CD4-positive, alpha-beta T cell treated with Interleukin-1 beta for 1 hour (primary cell): Measurements from ENCODE around the gene BRD9.
A peak's percentile ranks its signal among the peaks of the same experiment; 100 is the strongest.
"Not testable (repeated sequence)": the region's sequence is repeated elsewhere in the genome, so short reads cannot be mapped to it uniquely, and the experiment has no call there.

Experiments
- DNase-seq, 2 donors: peaks; one replicate each; pipeline ENCODE4 v3.0.0-alpha.2; 2020 to 2022

Gene BRD9

DNA sequence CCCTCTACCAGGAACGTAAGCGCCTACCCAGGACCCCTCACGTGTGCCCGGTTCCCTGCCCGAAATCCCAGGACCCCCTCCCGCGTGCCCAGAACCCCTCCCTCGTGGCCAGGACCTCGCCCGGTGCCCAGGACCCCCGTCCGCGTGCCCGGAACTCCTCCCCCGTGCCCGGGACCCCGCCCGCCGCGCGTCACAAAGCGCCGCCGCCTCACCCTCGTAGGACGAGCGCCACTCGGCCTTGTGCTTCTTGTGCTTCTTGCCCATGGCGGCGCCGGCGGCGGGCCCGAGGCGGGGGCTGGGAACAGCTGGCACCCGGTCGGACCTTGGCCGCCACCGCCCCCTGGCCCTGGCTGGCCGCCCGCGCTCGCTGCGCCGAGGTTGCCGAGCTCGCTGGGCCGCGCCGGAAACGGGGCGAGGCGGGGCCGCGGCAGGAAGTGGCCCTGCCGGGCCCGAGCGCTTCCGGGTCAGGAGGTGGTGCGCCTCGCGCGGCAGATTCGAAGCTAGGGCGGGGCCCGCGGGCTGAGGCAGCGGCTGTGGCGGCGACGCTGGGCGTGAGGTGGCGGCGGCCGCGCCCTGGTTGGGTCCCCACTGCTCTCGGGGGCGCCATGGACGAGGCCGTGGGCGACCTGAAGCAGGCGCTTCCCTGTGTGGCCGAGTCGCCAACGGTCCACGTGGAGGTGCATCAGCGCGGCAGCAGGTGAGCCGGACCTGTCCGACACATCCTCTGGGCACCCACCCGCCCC, at the start of gene BRD9, which contains the start of gene TRIP13:
BRD9 (minus strand) TSS at position 408 of the 743 bp plus-strand sequence; CDS start at position 264, 144 bp downstream.
TRIP13 (plus strand) TSS at position 491 of the 743 bp plus-strand sequence; CDS start at position 606, 115 bp downstream.
- peak; percentile 83 to 85 for DNase-seq

DNA sequence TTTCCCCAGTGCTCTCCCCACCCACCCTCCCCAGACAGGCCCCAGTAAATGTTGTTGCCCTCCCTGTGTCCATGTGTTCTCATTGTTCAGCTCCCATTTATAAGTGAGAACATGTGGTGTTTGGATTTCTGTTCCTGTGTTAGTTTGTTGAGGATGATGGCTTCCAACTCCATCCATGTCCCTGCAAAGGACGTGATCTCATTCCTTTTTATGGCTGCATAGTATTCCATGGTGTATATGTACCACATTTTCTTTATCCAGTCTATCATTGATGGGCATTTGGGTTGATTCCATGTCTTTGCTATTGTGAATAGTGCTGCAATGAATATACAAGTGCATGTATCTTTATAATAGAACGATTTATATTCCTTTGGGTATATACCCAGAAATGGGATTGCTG, 48.1 kb upstream of the BRD9 start:
- DNase-seq = not testable (repeated sequence)

DNA sequence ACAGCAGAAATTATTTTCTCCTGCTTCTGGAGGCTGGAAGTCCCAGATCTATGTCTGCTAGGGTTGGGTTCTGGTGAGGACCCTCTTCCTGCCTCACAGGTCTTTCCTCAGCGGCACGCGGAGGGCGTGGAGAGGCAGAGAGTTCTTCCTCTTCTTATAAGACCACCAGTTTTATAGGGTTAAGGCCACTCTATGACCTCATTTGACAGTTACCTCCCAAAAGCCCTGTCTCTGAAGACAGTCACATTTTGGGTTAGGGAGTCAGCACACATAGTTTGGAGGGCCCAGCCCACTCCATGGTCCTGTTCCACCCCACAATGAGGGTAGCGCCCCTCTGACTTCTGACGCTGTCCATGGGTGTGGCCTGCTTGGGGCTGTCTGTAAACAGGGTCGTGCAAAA, 46.8 kb upstream of the BRD9 start:
- no peak for DNase-seq

DNA sequence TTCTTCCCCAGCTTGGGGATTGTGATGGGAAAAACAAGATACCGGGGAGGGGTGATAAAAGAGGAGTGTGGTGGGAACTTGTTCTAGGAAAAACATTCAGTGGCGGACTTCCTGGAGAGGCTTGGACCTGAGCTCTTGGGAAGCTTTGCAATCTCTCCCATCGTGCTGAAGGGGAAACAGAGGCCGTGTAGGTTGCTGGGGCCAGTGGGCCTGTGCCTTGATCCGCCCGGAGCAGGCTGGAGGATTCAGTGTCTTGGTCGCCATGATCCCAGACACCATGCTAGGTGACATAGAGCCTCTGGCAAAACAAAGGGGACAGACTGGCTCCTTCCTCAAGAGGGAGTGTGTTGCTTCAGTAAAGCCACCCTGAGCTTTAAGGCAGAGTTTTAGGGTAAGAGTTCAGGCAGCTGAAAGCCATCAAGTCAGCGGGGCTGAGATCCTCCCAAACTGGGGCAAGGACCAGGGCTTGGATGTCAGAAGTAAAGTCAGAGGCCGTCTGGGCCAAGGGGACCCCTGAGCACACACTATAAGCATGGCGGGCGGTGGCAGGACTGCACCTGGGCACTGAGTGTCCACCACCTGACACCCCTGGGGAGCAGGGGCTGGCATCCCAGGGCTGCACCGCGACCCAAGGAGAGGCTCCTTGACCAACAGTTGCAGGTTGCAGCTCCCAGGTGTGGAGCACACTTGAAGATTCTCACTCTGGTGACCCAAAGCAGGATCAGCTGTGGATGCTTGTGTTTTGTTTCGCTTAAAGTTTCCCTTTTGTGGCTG, 44.7 kb upstream of the BRD9 start:
- DNase-seq = no peak

DNA sequence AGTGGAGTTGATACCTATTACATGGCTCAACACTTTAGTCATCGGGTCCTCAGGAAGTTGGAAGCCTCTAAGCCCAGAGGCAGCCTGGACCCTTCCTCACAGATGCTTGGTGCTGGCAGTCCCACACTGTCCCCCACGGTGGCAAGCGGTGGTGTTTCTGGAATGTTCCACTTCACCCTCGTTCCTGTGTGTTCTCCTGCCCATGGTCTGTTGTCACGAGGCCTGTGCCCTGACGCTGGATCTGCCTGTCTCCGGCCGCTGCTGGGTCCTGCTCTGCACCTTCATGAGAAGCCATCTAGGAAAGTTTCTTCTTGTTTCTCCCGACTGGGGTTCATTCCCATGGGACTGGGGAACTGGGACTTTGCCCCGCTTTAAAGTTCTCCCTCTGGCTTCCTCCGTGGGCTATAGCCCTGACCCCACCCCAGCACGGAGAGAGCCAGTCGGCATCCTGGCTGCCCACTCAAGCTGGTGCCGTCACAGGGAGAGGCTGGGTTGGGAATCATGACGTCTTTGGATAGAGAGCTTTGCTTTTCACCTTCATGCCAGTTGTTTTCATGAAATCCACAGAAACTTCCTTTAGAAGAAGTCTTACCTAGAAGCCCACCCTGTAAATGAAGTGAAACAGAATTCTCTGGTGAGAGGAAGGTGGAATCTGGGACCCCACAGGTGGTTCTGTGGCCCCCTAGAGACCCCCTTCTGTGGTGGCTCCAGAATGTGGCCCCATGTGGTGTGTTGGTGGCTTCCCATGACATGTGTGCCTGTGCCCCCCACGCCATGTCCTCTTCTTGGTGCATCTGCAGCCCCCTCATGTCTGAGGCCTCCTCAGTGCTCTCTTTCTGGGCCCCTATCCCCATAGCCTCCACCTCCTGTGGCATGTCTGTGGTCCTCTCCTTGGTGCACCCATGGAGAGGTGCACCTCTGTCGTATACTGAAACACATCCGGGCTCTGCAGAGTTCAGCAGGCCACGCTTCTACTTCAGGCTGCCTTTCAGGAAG, 43.8 kb upstream of the BRD9 start:
- DNase-seq = no peak

DNA sequence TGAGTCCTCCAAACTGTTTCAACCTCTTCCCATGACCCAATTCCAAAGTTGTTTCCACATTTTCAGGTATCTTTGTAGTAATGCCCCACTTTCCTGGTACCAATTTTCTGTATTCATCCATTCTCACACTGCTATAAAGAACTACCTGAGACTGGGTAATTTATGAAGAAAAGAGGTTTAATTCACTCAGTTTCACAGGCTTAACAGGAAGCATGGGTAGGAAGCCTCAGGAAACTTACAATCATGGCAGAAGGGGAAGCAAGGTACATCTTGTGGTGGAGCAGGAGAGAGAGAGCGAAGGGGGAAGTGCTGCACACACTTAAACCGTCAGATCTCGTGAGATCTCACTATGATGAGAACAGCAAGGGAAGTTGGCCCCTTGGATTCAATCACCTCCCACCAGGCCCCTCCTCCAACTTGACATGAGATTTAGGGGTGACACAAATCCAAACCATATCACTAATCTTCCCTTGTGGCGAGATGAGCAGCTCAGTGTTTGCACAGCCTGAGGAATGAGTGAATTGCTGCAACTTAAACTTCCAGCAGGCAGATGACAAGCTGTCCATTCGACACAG, 43.0 kb upstream of the BRD9 start:
- no peak for DNase-seq

DNA sequence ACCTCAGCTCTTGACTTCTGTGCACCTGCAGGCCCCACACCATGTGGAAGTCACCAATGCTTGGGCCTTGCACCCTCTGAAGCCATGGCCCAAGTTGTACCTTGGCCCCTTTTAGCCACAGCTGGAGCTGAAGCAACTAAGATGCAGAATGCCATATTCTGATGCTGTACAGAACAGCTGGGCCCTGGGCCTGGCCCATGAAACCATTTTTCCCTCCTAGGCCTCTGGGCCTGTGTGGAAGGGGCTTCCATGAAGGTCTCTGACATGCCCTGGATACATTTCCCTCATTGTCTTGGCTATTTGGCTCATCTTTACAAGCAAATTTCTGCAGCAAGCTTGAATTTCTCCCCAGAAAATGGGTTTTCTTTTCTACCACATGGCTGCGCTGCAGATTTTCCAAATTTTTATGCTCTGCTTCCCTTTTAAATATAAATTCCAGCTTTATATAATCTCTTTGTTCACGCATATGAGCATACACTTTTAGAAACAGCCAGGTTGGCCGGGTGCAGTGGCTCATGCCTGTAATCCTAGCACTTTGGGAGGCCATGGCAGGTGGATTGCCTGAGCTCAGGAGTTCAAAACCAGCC, 41.9 kb upstream of the BRD9 start:
- not testable (repeated sequence) for DNase-seq

DNA sequence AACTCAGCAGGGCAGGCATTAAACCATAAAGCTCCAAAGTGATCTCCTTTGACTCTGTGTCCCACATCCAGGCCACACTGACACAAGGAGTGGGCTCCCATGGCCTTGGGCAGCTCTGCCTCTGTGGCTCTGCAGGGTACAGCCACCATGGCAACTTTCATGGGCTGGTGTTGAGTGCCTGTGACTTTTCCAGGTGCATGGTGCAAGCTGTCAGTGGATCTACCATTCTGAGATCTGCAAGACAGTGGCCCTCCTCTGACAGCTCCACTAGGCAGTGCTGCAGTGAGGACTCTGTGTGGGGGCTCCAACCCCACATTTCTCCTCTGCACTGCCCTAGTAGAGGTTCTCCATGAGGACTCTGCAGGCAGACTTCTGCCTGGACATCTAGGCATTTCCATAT, 41.4 kb upstream of the BRD9 start:
- not testable (repeated sequence) for DNase-seq

DNA sequence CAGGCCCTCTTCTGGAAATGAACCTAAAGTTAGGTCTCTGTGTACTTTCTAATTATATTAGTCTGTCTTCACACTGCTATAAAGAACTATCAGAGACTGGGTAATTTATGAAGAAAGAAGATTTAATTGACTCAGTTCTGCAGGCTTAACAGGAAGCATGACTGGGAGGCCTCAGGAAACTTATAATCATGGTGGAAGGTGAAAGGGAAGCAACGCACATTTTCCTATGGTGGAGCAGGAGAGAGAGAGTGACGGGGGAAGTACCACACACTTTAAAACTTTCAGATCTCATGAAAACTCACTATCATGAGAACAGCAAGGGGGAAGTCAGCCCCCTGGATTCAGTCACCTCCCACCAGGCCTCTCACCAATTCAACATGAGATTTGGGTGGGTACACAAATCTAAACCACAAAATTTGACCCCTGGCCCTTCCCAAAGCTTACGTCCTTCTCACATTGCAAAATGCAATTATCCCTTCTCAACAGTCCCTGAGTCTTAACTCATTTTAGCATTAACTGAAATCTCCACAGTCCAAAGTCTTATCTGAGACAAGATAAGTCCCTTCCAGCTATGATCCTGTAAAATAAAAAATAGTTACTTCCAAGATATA, 40.8 kb upstream of the BRD9 start:
- no peak for DNase-seq

DNA sequence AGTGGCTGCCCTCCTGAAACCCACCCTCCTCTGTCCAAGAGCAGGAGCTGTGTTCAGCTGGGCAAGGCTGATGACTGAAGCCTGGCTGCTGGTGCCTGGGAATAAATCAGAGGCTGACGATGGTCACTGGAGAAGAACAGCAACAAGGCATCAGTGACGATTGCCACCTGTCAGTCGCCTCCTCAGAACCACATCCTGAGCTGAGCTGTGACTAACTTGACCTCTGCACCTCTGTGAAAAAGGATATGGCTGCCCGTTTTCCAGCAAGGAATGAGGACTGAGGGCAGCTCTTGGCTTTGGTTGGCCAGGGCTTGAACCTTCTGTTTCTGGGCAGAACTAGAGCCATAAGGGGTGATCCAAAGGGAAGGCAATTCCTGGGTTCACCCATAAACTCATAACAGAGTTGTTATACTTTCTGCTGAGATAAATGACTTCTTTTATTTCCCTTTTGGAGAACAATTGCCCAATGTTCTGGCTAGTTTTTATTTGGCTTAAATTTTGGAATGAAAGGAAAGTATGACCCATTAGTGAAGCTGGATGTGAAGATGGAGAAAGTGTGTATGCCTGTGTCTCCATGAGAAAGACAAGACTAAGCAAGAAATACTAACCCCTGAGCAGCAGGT, 40.1 kb upstream of the BRD9 start:
- no peak for DNase-seq

DNA sequence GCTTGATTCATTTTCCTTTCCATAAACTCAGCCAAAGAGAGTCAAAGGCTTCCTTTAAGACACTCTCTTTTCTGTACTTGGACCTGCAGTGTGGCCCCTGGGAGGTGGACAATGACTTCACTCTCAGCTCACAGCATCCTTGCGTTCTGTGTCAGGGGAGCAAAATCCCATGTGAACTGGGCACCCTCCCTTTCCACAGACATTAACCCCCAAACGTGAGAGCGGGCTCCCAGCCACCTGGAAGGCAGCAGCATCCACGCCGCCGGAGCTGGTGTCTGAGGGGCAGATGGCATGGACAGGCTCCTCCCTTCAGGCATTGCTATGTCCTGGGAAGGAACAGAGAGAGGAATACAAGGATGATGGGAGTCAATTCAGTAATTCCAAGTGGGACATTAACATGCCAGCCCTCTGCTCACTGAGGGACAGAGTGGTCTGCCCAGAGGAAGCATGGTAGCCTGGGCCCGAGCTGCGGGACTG, 39.6 kb upstream of the BRD9 start:
- no peak for DNase-seq

DNA sequence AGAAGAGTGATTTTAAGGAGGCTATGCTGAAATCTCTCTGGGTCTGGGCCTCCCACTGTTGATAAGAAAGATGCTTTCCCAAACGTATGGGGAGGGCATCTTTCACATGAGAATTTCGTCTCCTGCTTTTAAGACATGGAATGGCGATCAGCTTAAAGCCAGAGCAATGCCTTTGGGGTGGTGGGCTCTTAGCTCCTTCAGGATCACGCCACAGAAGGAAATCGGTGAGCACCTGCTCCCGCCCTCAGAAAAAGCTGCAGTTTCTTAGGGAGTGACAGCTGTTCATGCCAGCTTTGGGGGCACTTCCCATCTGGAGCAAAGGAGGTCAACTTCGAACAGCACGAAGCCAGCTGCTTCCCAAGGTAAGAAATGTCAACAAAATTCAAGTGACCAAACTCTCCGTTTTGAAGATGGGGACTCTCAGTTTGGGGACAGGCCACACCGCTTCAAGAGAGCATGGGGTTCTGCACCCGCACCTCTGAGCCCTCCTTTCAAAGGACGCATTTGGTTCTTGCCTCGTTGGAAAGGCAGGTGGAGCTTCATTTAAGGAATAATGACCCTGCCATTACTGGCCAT, 39.1 kb upstream of the BRD9 start:
- DNase-seq = no peak

DNA sequence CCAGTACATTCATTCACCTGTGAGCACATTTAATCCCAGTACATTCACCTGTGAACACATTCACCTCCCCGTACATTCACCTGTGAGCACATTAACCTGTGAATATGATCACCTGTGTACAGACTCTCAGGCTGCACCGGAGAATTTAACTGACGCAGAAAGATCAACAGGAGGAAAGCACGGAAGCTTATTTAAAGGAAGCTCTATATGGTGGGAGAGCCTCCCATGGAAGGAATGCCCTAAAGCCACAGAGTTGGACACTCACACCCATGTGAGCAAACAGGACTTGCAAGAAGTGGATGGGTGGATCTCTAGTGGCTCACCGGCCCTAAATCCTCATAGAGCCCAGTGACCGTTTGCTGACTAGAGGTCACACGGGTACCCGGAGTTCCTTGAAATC, 38.3 kb upstream of the BRD9 start:
- no peak for DNase-seq

DNA sequence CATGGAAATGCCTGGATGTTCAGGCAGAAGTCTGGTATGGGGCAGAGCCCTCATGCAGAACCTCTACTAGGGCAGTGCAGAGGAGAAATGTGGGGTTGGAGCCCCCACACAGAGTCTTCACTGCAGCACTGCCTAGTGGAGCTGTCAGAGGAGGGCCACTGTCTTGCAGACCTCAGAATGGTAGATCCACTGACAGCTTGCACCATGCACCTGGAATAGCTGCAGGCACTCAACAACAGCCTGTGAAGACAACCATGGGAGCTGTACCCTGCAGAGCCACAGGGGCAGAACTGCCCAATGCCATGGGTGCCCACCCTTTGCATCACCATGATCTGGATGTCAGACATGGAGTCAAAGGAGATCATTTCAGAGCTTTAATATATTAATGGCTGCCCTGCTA, 37.0 kb upstream of the BRD9 start:
- DNase-seq = no peak

DNA sequence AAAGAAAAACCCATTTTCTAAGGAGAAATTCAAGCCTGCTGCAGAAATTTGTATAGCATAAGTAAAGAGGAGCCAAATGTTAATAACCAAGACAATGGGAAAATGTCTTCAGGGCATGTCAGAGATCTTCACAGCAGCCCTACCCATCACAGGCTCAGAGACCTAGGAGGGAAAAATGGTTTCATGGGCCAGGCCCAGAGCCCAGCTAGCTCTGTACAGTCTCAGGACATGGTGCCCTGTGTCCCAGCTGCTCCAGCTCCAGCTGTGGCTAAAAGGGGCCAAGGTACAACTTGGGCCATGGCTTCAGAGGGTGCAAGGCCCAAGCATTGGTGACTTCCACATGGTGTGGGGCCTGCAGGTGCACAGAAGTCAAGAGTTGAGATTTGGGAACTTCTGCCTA, 36.6 kb upstream of the BRD9 start:
- DNase-seq = not testable (repeated sequence)

DNA sequence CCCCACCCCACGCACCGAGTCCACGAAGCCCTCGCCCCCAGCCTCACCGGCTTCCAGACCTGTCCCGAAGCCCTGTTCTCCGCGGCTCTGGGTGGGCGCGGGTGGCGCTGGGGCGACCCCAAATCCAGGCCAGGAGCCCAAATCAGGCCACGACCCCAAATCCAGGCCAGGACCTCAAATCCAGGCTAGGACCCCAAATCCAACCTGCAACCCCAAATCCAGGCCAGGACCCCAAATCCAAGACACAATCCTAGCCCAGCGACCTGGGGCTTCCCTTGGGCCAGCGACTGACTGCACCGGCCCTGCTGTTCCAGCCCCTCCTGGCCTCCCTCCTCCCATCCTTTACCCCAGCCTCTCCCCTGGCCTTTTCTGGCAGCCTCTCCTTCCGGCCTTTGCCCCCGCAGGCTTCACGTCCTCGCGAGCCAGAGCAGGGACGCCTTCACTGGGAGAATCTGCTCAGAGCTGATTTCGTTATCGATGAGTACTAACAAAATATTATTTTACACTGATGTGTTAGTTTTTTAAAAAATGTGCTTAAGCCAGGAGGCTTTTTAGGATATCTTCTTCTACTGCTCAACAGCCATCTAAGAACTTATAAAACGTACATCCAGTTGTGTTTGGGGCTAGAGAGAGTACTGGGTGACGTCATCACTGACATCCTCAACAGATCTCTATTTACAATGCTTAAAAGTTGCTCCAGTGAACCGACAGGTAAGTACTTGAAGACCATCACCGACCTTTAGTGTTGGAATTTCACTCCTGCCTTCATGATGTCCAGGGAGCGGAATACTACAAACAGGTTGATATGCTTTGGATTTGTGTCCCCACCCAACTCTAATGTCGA, 34.8 kb upstream of the BRD9 start:
- DNase-seq = no peak

DNA sequence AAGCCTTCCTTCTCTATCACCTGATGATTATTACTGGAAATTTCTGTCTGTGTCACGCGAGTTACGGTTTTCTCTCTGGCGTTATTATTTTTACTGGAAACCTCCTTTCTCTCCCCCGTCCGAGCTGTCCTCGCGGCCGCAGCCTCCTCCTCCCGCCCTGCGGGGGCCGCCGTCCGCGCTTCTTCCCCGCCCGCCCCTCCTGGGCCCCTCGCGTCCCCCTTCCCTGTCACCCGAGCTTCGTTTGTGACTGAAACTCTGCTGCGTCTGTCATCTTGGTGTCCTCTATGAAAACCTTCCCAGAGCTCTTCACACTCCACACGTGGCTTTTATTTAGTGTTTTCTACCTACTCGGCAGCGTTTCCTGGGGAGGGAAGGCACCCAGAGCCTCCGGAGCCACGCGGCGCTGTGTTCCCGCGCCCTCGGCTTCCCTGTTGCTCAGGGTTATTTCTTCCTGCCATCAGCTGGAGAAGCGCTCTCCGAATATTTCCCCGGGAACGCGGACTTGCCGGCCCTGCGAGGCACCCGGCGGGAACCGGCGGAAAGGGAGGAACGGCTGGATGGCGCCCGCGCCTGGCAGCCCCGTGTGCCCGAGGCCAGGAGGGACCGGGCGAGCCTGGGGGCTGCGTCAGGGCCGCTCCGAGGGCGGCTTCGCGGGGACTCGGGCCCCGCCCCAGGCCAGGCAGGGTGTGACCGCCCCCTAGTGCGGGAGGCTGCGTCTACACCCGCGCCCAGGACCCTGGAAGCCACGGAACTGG, 34.0 kb upstream of the BRD9 start:
- DNase-seq = peak in 1 of 2 donors; percentile 11

DNA sequence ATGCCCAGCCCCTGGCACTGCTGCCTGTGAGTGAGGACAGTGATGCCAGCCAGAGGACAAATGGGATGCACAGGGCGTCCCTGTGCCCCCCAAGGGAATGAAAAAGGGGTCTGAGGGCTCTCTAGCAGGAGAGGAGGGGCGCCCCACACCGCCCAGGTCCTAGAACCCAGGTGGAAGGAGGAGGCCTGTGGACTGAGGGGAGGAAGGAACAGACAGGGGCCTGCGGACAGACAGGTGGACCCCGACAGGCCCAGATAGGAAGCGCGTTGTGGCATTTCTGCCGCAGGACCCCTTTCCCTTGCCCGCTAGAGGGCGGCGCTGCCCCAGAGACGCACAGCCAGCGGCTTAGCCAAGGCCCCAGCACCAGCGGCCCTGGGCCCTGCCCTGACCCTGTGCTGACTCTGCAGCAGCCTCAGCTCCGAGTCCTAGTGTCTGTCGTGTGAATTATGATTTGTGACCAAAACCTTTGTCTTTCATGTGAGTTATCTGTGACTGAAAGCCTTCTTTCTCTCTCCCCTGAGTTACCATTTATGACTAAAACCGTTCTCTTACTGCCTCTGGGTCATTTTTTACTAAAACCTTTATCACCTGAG, 30.8 kb upstream of the BRD9 start:
- DNase-seq = peak; percentile 61 to 65
